Measurements from ENCODE around the gene ITPRIPL1.
A peak's percentile ranks its signal among the peaks of the same experiment; 100 is the strongest.

ITPRIPL1 gene

DNA sequence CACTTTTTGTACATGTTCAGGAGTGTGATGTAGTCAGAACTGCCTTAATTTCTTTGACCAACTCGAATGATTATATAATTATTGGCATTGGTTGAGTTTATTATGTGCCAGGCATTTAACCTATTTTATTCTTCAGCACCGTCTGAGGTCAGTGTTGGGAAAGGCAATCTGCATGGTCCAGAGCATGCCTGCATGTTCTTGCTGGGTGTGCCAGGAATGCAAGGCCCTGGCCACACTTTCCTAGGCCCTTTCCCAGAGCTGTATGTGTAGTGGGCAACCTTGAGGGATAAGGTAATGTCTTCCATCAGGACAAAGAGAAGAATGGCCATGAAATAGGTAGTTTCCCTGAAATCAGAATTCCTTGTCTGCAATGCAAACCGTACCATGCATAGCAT lies 10.1 kb upstream of the ITPRIPL1 start:
- TF ChIP-seq, protein P1, sequence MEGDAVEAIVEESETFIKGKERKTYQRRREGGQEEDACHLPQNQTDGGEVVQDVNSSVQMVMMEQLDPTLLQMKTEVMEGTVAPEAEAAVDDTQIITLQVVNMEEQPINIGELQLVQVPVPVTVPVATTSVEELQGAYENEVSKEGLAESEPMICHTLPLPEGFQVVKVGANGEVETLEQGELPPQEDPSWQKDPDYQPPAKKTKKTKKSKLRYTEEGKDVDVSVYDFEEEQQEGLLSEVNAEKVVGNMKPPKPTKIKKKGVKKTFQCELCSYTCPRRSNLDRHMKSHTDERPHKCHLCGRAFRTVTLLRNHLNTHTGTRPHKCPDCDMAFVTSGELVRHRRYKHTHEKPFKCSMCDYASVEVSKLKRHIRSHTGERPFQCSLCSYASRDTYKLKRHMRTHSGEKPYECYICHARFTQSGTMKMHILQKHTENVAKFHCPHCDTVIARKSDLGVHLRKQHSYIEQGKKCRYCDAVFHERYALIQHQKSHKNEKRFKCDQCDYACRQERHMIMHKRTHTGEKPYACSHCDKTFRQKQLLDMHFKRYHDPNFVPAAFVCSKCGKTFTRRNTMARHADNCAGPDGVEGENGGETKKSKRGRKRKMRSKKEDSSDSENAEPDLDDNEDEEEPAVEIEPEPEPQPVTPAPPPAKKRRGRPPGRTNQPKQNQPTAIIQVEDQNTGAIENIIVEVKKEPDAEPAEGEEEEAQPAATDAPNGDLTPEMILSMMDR (IDR thresholded peaks at IDR 0.05; ENCODE audit: low read depth, low read length) = no peak

DNA sequence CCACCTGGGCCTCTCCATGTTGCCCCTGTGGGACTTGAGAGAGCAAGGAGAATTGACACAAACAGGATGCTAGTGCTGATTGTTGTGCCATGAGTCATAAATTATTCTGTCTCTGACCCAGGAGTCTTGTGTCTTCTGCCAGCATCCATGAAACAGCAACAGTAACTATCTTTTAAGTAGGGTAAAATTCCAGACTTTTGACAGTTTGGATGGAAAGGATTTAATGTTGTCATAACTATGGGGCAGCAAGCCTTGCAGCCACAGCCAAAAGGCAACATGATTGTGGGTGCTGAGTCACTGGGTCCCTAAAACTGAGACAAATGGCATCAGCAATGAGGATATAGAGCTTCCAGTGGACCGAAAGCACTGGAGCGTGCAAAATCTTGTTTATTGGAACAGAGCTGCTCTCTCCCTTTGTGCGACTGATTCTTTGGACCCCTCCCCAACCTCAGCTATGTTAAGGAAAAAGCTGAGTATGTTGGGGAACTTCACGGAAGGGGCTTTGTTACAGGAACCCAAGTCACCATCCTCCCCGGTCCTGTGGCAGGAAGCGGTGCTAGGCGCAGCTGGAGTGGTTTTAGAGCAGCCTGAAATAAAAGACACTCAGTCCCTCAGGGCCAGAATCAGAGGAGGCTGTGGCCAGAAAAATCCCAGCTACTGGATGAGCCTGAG lies 9.6 kb upstream of the ITPRIPL1 start:
- TF ChIP-seq, protein P1 (IDR thresholded peaks at IDR 0.05; ENCODE audit: low read depth, low read length) = no peak
- H3K4me3 ChIP-seq (replicated peaks in 1 of 2; ENCODE audit: low read depth in 2 of 2, low read length in 2 of 2) = no peak overlapping the region
- peak; percentile 82 to 91 for DNase-seq (ENCODE audit: low read depth in 2 of 2)

More for the DNA sequence above, 10.1 kb upstream of the ITPRIPL1 start:
- DNase-seq (ENCODE audit: low read depth in 2 of 2) = peak in 1 of 2 donors; percentile 41
- H3K4me3 ChIP-seq (replicated peaks in 1 of 2; ENCODE audit: low read depth in 2 of 2, low read length in 2 of 2) = no peak overlapping the region

DNA sequence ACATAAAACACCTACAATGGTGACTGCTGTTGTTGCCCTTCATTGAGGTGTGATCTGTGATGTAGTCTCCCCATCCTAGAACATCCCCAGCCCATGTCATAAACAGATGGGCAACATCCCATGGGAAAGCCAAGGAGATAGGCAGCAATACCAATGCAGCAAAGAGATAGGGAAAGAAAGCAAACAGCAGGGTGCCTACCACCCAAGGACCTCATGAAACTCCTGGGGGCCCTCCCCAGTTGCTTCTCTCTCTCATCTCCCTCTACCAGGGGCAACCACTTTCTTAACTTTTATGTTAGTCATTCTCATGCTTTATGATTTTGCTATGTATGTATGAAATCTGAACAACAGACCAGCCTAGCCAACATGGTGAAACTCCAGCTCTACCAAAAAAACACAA lies 8.1 kb upstream of the ITPRIPL1 start:
- TF ChIP-seq, protein P1 (IDR thresholded peaks at IDR 0.05; ENCODE audit: low read depth, low read length) = no peak
- H3K4me3 ChIP-seq (replicated peaks in 1 of 2; ENCODE audit: low read depth in 2 of 2, low read length in 2 of 2) = no peak overlapping the region
- no peak for DNase-seq (ENCODE audit: low read depth in 2 of 2)

DNA sequence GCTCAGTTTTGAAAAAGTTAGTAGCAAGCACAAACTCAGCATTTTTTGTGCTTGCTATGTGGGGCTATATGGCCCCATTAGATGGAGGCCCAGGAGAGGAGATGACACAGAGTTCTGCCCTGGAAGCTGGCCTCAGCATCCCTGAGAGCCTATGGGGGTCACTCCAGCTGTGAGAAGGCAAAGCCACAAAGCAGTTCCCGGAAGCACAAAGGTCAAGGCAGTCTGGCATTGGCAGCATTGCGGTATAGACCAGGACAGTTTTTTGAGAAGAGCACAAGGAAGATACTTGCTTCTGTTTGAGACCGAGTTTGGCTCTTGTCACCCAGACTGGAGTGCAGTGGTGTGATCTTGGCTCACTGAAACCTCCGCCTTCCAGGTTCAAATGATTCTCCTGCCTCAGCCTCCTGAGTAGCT lies 7.5 kb upstream of the ITPRIPL1 start:
- H3K4me3 ChIP-seq (replicated peaks in 1 of 2; ENCODE audit: low read depth in 2 of 2, low read length in 2 of 2) = no peak overlapping the region
- DNase-seq (ENCODE audit: low read depth in 2 of 2) = no peak
- TF ChIP-seq, protein P1 (IDR thresholded peaks at IDR 0.05; ENCODE audit: low read depth, low read length) = no peak

DNA sequence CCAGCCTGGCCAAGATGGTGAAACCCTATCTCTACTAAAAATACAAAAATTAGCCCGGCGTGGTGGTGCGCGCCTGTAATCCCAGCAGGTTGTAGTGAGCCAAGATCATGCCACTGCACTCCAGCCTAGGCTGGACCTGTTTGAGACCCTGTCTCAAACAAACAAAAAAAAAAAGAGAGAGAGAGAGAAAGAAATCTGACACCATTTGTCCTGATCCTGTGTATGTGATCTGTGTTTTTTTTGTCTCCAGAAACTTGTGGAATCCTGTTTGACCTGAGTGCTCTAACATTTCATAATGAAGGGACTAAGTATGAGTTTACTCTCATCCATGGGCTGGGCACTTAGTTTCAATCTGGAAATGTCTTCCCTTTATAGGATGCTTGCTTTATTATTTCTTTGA lies 6.4 kb upstream of the ITPRIPL1 start:
- TF ChIP-seq, protein P1 (IDR thresholded peaks at IDR 0.05; ENCODE audit: low read depth, low read length) = no peak
- DNase-seq (ENCODE audit: low read depth in 2 of 2) = no peak

DNA sequence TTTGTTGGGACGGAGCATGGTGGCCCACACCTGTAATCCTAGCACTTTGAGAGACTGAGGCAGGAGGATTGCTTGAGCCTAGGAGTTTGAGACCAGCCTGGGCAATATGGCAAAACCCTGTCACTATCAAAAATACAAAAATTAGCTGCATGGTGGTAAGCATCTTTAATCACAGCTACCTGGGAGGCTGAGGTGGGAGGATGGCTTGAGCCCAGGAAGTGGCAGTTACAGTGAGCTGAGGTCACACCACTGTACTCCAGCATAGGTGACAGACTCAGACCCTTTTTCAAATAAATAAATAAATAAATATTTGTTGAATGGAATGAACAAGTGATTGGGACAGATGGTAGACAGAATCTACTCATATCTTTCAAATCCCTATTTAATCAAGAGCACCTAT lies 5.7 kb upstream of the ITPRIPL1 start:
- no peak overlapping the region for H3K4me3 ChIP-seq (replicated peaks in 1 of 2; ENCODE audit: low read depth in 2 of 2, low read length in 2 of 2)
- TF ChIP-seq, protein P1 (IDR thresholded peaks at IDR 0.05; ENCODE audit: low read depth, low read length) = no peak
- DNase-seq (ENCODE audit: low read depth in 2 of 2) = no peak

More for the DNA sequence above, 6.4 kb upstream of the ITPRIPL1 start:
- no peak overlapping the region for H3K4me3 ChIP-seq (replicated peaks in 1 of 2; ENCODE audit: low read depth in 2 of 2, low read length in 2 of 2)

DNA sequence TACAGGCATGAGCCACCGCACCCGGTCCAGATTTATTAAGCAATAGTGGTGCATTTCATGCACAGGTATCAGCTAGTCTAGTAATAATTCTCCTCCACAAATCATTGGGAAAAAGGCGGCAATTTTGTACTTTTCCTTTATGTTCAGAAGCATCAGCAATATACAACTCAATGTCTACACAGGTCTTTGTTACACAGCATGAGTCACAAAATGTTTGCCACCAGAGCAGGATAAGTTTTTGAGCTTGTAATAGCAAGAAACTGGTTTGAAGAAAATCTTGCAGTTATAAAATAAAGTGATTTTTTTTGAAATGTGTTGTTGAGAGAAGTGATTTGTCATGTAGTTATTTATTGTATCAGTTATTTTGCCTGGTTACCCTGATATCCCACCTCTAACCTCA lies 4.8 kb upstream of the ITPRIPL1 start:
- TF ChIP-seq, protein P1 (IDR thresholded peaks at IDR 0.05; ENCODE audit: low read depth, low read length) = no peak
- no peak overlapping the region for H3K4me3 ChIP-seq (replicated peaks in 1 of 2; ENCODE audit: low read depth in 2 of 2, low read length in 2 of 2)
- DNase-seq (ENCODE audit: low read depth in 2 of 2) = no peak
